GM12878 (cell line): ENCODE data around the gene RCBTB2. TPM values are rescaled to one million over a fixed set of nuclear protein-coding genes. Genes with fewer than 3 reads are reported as not detected.

Source experiments
- ATAC-seq: fragments of 200-7000 bp; cut with Tn5 transposase; 3 replicates; pipeline ENCODE4 v1.9.1; 2020; ENCODE audit warnings: mild to moderate bottlenecking, moderate library complexity
- BruUV-seq: library from RNA; stranded (reverse); fragments of 400-500 nt; replicated peaks from 2 replicates; lab custom pipeline; 2021; lab: Mats Ljungman, UMichigan
- CTCF ChIA-PET: fragments of 300-600 bp; sonication (Branson Sonifier 250); formaldehyde crosslinking; extraction: SDS; loops from one replicate; lab custom pipeline; 2021; ENCODE audit warnings: inconsistent platforms; lab: Yijun Ruan, JAX
- POLR2A ChIA-PET: fragments of 350-600 bp; formaldehyde crosslinking; extraction: SDS; loops from one replicate; lab custom pipeline; 2021; ENCODE audit warnings: inconsistent platforms; lab: Charles Lee
- RAD21 ChIA-PET: fragments of 300-600 bp; sonication (Branson Sonifier 250); formaldehyde crosslinking; loops from one replicate; lab custom pipeline; 2023; ENCODE audit warnings: antibody characterized with exemption; ENCODE audit not compliant: unreplicated experiment; lab: Charles Lee
- SMC1A ChIA-PET: fragments of 300-600 bp; sonication (Branson Sonifier 250); formaldehyde crosslinking; loops from one replicate; lab custom pipeline; 2023; ENCODE audit not compliant: unreplicated experiment, uncharacterized antibody; lab: Charles Lee
- DNase-seq: peaks from one replicate; pipeline ENCODE4 v3.0.0-alpha.2; 2011; ENCODE audit warnings: low read depth, low spot score
- FAIRE-seq: peaks from 3 replicates; lab custom pipeline; 2011; peaks lifted over from hg19 to GRCh38; lab: Jason Lieb, UNC
- H2AFZ ChIP-seq: 2 replicates; pipeline ENCODE4 v1.6.0; 2011; ENCODE audit warnings: low read depth, low read length, control low read depth; ENCODE audit not compliant: control insufficient read depth
- H3K27ac ChIP-seq: 2 replicates; pipeline ENCODE4 v1.5.1; 2011; ENCODE audit warnings: control low read depth; ENCODE audit not compliant: control insufficient read depth, insufficient read depth
- H3K27me3 ChIP-seq, 2 experiments: replicated peaks in 1 of 2; 2 replicates each; pipeline versions ENCODE4 v1.6.0 to v1.6.1; 2011; ENCODE audit warnings: low read length in 1 of 2; ENCODE audit not compliant: control insufficient read depth in 2 of 2, insufficient read depth in 2 of 2
- H3K36me3 ChIP-seq, 2 experiments: 2 replicates each; pipeline ENCODE4 v1.5.1; 2011; ENCODE audit warnings: low read length in 1 of 2; ENCODE audit not compliant: control insufficient read depth in 2 of 2, insufficient read depth in 2 of 2
- H3K4me1 ChIP-seq: 2 replicates; pipeline ENCODE4 v1.6.1; 2011; ENCODE audit warnings: mild to moderate bottlenecking, low read length, moderate library complexity, mixed read lengths; ENCODE audit not compliant: control insufficient read depth, insufficient read depth
- H3K4me2 ChIP-seq: 2 replicates; pipeline ENCODE4 v1.6.0; 2011; ENCODE audit warnings: control low read depth; ENCODE audit not compliant: control insufficient read depth, insufficient read depth
- H3K4me3 ChIP-seq: fragments of 200-600 bp; sonication (generic); 2 replicates; pipeline ENCODE4 v1.5.1; 2016
- H3K79me2 ChIP-seq: 2 replicates; pipeline ENCODE4 v1.6.0; 2011; ENCODE audit warnings: low read length; ENCODE audit not compliant: control insufficient read depth, insufficient read depth
- H3K9ac ChIP-seq: 2 replicates; pipeline ENCODE4 v1.8.0; 2011; ENCODE audit warnings: low read length, control low read depth, mixed read lengths; ENCODE audit not compliant: control insufficient read depth, insufficient read depth
- H3K9me3 ChIP-seq: replicated peaks from 3 replicates; pipeline ENCODE4 v1.5.1; 2011; ENCODE audit warnings: mild to moderate bottlenecking, low read length; ENCODE audit not compliant: control insufficient read depth, insufficient read depth
- H4K20me1 ChIP-seq: 2 replicates; pipeline ENCODE4 v1.6.0; 2011; ENCODE audit not compliant: control insufficient read depth, insufficient read depth
- BCL11A ChIP-seq: IDR thresholded peaks from 2 replicates; pipeline ENCODE4 v1.6.1; 2011; ENCODE audit warnings: low read depth, low read length
- ESRRA ChIP-seq: IDR thresholded peaks from 2 replicates; pipeline ENCODE4 v1.6.1; 2012; ENCODE audit warnings: mild to moderate bottlenecking, low read length, improper control_type of control experiment
- FOXM1 ChIP-seq: IDR thresholded peaks from 2 replicates; pipeline ENCODE4 v1.6.1; 2012; ENCODE audit warnings: low read depth, mild to moderate bottlenecking, inconsistent platforms, low read length, moderate library complexity
- GABPA ChIP-seq: IDR thresholded peaks from 2 replicates; pipeline ENCODE4 v1.6.1; 2014; ENCODE audit warnings: antibody characterized with exemption, low read depth, mild to moderate bottlenecking, inconsistent platforms
- HCFC1 ChIP-seq: fragments of 150-350 bp; IDR thresholded peaks from 2 replicates; pipeline ENCODE4 v1.6.1; 2014; ENCODE audit warnings: low read length
- HDGF ChIP-seq: fragments of 450-650 bp; IDR thresholded peaks from 2 replicates; pipeline ENCODE4 v1.6.1; 2016; ENCODE audit warnings: antibody characterized with exemption
- IRF4 ChIP-seq: IDR thresholded peaks from 2 replicates; pipeline ENCODE4 v1.6.1; 2011; ENCODE audit warnings: low read depth, low read length
- KAT2A ChIP-seq: conservative IDR thresholded peaks from 2 replicates; pipeline ENCODE4 v1.6.1; 2011; ENCODE audit warnings: low read depth, low read length; ENCODE audit not compliant: control insufficient read depth
- MYC ChIP-seq: IDR thresholded peaks from 2 replicates; pipeline ENCODE4 v1.6.1; 2011; ENCODE audit warnings: mild to moderate bottlenecking, low read length, moderate library complexity, inconsistent platforms; ENCODE audit not compliant: insufficient read depth, insufficient replicate concordance, insufficient read length, severe bottlenecking
- NR2C1 ChIP-seq: fragments of 450-650 bp; IDR thresholded peaks from 2 replicates; pipeline ENCODE4 v1.6.1; 2017; ENCODE audit warnings: antibody characterized with exemption, mild to moderate bottlenecking, moderate library complexity
- NR2C2 ChIP-seq: IDR thresholded peaks from 2 replicates; pipeline ENCODE4 v1.6.1; 2011; ENCODE audit warnings: borderline replicate concordance, low read depth; ENCODE audit not compliant: control insufficient read depth, insufficient read length
- TCF12 ChIP-seq: IDR thresholded peaks from 2 replicates; pipeline ENCODE4 v1.6.1; 2011; ENCODE audit warnings: low read depth, mild to moderate bottlenecking, low read length
- TCF3 ChIP-seq: IDR thresholded peaks from 2 replicates; pipeline ENCODE4 v1.6.1; 2012; ENCODE audit warnings: low read depth, mild to moderate bottlenecking, low read length, borderline replicate concordance; ENCODE audit not compliant: insufficient read depth
- ZBED1 ChIP-seq: IDR thresholded peaks from 2 replicates; pipeline ENCODE4 v1.6.1; 2016; ENCODE audit warnings: borderline replicate concordance
- WGBS: methylation state at CpG from one replicate; pipeline ENCODE4 v1.1.6; 2016; ENCODE audit warnings: low lambda C conversion rate; ENCODE audit not compliant: insufficient replicate concordance, insufficient coverage; ENCODE audit errors: missing lambda C conversion rate; 5-methylcytosine and 5-hydroxymethylcytosine counted together
- in situ Hi-C: fragments of 300-500 bp; cut with MboI; formaldehyde crosslinking; loops from 9 replicates; pipeline ENCODE4 v1.14.3; 2018; ENCODE audit warnings: mixed read lengths
- intact Hi-C: fragments of 100-400 bp; cut with micrococcal nuclease; formaldehyde crosslinking; loops from one replicate; pipeline ENCODE4 v1.14.2; 2022; ENCODE audit not compliant: unreplicated experiment
- polyA plus RNA-seq, 11 experiments: library from polyadenylated mRNA; depleted of rRNA in 4 of 11; unstranded in 6 of 11; stranded (reverse) in 5 of 11; fragments of >200 nt; fragmentation: Nextera tagmentation in 4 of 11; fragmentation: Illumina TruSeq in 1 of 11; extraction: Ambion mirVana in 4 of 11; extraction: Trizol in 1 of 11; gene quantifications; 1 replicate in 1 of 11; 2 replicates in 10 of 11; pipeline versions ENCODE4 v1.2.1 to v1.2.3, GENCODE V29; 2011 to 2016; ENCODE audit warnings: inconsistent platforms in 2 of 11, missing spikeins in 2 of 11, low read depth in 1 of 11
- total RNA-seq, 4 experiments: library from RNA; depleted of rRNA in 3 of 4; stranded (reverse); fragments of >200 nt in 3 of 4; fragmentation: Illumina TruSeq in 1 of 4; extraction: Trizol in 1 of 4; gene quantifications; 2 replicates each; pipeline versions ENCODE4 v1.2.1 to v1.2.3, GENCODE V29; 2013 to 2021
- TF ChIP-seq, protein P1 (sequence below): fragments of 450-650 bp; IDR thresholded peaks from 2 replicates; pipeline ENCODE4 v1.6.1; 2017; ENCODE audit warnings: low read depth, mild to moderate bottlenecking, moderate library complexity

Gene RCBTB2
- total and polyA plus RNA-seq, 10 of the 15 experiments (the other 5 are each of a cell fraction or from before 2014, with no cell fraction given), result 5.0 to 16.0 (median 8.5) TPM

- Histone ChIP-seq H3K9me3 (peaks cover 8% of the 10 kb centered on the region), H2AFZ (no peak overlapping the region), H3K27ac (no peak overlapping the region), H3K4me2 (no peak overlapping the region), H3K79me2 (no peaks in the 10 kb centered on the region), H4K20me1 (no peaks in the 10 kb centered on the region), H3K4me3 (no peak overlapping the region), H3K27me3 (no peaks in the 10 kb centered on the region), H3K36me3 (no peaks in the 10 kb centered on the region), H3K9ac (no peak overlapping the region), H3K4me1 (peaks cover 12% of the 10 kb centered on the region)
- SMC1A ChIA-PET, result interaction anchor here (1.0 kb wide), 1 partner anchor 13 kb away, joined by 3 read pairs; no protein-coding TSS in a partner anchor
- WGBS, result 48% methylated on average over 2 of the region's 2 CpGs
- in situ Hi-C loops, result no loop called here
- intact Hi-C loops, result no loop called here
- no peak for FAIRE-seq
- RAD21 ChIA-PET, result no interaction called here
- CTCF ChIA-PET, result interaction anchor here (0.7 to 0.9 kb wide), 3 partner anchors 13 to 36 kb away, joined by 3 to 4 read pairs (median 3); no protein-coding TSS in a partner anchor
- POLR2A ChIA-PET, result no interaction called here
- no peak for DNase-seq
- ATAC-seq, result no peak
- BruUV-seq, result no TSS peak
- TF ChIP-seq NR2C2 (no peak), HCFC1 (no peak), NR2C1 (no peak), TCF12 (no peak), ZBED1 (no peak), TCF3 (no peak), BCL11A (no peak), HDGF (no peak)
Measured at GRCh38 chr13:48556817-48557216, 23.9 kb upstream of the RCBTB2 start.

DNA sequence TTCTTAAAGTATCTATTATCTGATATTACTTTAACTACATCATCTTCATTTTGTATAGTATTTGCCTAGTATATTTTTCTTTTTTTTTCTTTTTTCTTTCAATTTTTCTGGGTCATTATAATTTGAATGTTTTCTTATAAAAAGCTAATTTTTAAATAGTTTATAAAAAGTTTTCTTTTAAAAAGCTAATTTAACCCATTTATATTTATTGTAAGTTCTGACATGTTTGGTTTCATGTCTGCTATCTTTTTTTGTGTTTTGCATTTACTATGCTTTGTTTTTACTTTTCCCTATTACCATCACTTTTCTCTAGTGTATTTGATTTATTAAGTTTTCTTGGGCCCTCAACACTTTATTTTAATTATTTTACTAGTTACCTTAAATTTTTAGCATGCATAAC is 22.6 kb upstream of the RCBTB2 start:
- H3K4me2 ChIP-seq, result no peak overlapping the region
- CTCF ChIA-PET, result interaction anchor here (1.0 kb wide), 1 partner anchor 8 kb away, joined by 4 read pairs; no protein-coding TSS in a partner anchor
- peaks cover 19% of the 10 kb centered on the region for H3K9me3 ChIP-seq
- SMC1A ChIA-PET, result interaction anchor here (1.3 kb wide), 1 partner anchor 27 kb away, joined by 3 read pairs; no protein-coding TSS in a partner anchor
- no peaks in the 10 kb centered on the region for H4K20me1 ChIP-seq
- H3K27ac ChIP-seq, result no peak overlapping the region
- no peaks in the 10 kb centered on the region for H3K36me3 ChIP-seq
- no peaks in the 10 kb centered on the region for H3K79me2 ChIP-seq
- BruUV-seq, result no TSS peak
- no peaks in the 10 kb centered on the region for H3K4me1 ChIP-seq
- ATAC-seq, result no peak
- RAD21 ChIA-PET, result interaction anchor here (0.6 kb wide), 2 partner anchors 24 to 308 kb away, joined by 3 read pairs; no protein-coding TSS in a partner anchor
- no peak overlapping the region for H3K4me3 ChIP-seq
- FAIRE-seq, result no peak
- no peak for DNase-seq
- H2AFZ ChIP-seq, result no peak overlapping the region
- no peak for TF ChIP-seq MYC
- TF ChIP-seq KAT2A, result no peak
- TF ChIP-seq ESRRA, result no peak
- TF ChIP-seq GABPA, result no peak
- TF ChIP-seq IRF4, result no peak
- TF ChIP-seq, protein P1, sequence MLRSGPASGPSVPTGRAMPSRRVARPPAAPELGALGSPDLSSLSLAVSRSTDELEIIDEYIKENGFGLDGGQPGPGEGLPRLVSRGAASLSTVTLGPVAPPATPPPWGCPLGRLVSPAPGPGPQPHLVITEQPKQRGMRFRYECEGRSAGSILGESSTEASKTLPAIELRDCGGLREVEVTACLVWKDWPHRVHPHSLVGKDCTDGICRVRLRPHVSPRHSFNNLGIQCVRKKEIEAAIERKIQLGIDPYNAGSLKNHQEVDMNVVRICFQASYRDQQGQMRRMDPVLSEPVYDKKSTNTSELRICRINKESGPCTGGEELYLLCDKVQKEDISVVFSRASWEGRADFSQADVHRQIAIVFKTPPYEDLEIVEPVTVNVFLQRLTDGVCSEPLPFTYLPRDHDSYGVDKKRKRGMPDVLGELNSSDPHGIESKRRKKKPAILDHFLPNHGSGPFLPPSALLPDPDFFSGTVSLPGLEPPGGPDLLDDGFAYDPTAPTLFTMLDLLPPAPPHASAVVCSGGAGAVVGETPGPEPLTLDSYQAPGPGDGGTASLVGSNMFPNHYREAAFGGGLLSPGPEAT, result no peak
- TF ChIP-seq FOXM1, result no peak
- TF ChIP-seq, all 136 proteins: peak for 0
- POLR2A ChIA-PET, result no interaction called here
- no peak overlapping the region for H3K9ac ChIP-seq
- no peaks in the 10 kb centered on the region for H3K27me3 ChIP-seq
- intact Hi-C loops, result no loop called here
- in situ Hi-C loops, result no loop called here
